ENCODE results near the gene CPSF6. TPM values are rescaled to one million over a fixed set of nuclear protein-coding genes. Genes with fewer than 3 reads are reported as not detected.

Gene CPSF6
- total and polyA plus RNA-seq, 4 donors, result 16.9 to 147 (median 32.9) TPM

DNA sequence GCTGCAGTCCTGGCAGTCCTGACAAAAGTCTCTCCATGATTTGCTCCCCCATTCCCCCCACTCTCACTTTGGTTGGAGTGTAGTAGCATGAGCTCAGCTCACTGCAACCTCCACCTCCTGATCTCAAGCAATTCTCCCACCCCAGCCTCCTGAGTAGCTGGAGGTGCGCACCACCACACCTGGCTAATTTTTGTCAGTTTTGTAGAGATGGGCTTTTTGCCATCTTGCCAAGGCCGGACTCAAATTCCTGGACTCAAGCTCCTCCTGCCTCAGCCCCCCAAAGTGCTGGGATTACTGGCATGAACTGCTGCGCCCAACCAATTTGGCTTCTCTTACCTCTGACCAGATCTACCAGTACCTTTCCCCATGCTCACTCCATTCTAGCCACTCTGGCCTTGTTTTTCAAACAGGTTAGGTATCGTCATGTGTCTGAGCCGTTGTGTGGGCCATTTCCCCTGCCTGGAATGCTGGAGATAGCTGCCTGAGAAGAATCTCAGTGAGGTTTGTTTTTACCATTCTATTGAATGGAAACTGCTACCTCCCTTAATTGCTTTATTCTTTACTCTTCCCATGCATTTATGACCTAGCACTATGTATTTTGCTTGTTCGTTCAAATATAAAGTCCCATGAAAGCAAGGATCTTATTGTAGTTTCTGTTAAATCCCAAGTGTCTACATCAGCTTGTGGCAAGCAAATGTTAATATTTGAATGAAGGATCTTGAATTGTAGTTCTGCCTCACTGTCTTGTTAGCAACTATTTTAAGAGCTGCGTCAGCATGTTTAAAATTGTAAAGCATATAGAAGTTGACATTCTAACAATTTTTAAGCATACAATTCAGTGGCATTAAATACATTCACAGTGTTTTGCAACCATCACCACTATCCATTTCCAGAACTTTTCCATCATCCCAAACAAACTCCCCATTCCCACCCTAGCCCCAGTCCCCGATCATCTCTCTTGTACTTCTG, 39.7 kb downstream of the CPSF6 start:
- no peak overlapping the region for H3K27ac ChIP-seq (ENCODE audit: low read depth in 1 of 2, low read length in 1 of 2)
- H3K27me3 ChIP-seq (ENCODE audit: control insufficient read depth in 3 of 3, insufficient read depth in 3 of 3, low read length in 2 of 3), result peaks cover 0 to 4% (median 0%) of the 10 kb centered on the region in 3 donors
- TF ChIP-seq CTCF (IDR thresholded peaks at IDR 0.05; ENCODE audit: control extremely low read depth, extremely low read depth), result no peak
- H3K9ac ChIP-seq (ENCODE audit: insufficient read depth in 1 of 2, low read length in 2 of 2), result no peak overlapping the region
- no peak overlapping the region for H3K4me3 ChIP-seq
- ATAC-seq (ENCODE audit: insufficient read depth, low FRiP score), result no peak
- DNase-seq, result no peak
- no peaks in the 10 kb centered on the region for H3K36me3 ChIP-seq (ENCODE audit: control insufficient read depth in 4 of 4, insufficient read depth in 4 of 4, low read length in 4 of 4)
- peaks cover 0 to 20% (median 1%) of the 10 kb centered on the region in 5 donors for H3K4me1 ChIP-seq (ENCODE audit: control insufficient read depth in 5 of 5, insufficient read depth in 5 of 5, low read length in 5 of 5)
- H3K9me3 ChIP-seq (ENCODE audit: control insufficient read depth in 4 of 4, insufficient read depth in 3 of 4, low read length in 3 of 4), result no peaks in the 10 kb centered on the region
- WGBS, 2 donors, result 89 to 91% methylated on average over 8 of the region's 8 CpGs

GRCh38 chr12:69284131-69284530, 44.8 kb downstream of the CPSF6 start:
- H3K9me3 ChIP-seq (ENCODE audit: control insufficient read depth in 4 of 4, insufficient read depth in 3 of 4, low read length in 3 of 4), result no peaks in the 10 kb centered on the region
- no peak overlapping the region for H3K9ac ChIP-seq (ENCODE audit: insufficient read depth in 1 of 2, low read length in 2 of 2)
- peak; percentile 80 to 87 (median 84) for DNase-seq
- H3K4me1 ChIP-seq (ENCODE audit: control insufficient read depth in 5 of 5, insufficient read depth in 5 of 5, low read length in 5 of 5), result peaks cover 0 to 7% (median 0%) of the 10 kb centered on the region in 5 donors
- peaks cover 0 to 6% (median 0%) of the 10 kb centered on the region in 3 donors for H3K27me3 ChIP-seq (ENCODE audit: control insufficient read depth in 3 of 3, insufficient read depth in 3 of 3, low read length in 2 of 3)
- WGBS, 2 donors, result 1 to 4% methylated on average over 19 of the region's 19 CpGs
- H3K36me3 ChIP-seq (ENCODE audit: control insufficient read depth in 4 of 4, insufficient read depth in 4 of 4, low read length in 4 of 4), result no peaks in the 10 kb centered on the region
- H3K27ac ChIP-seq (ENCODE audit: low read depth in 1 of 2, low read length in 1 of 2), result no peak overlapping the region
- H3K4me3 ChIP-seq, result peak overlapping the region; percentile 21
- peak; percentile 70 for ATAC-seq (ENCODE audit: insufficient read depth, low FRiP score)
- no peak for TF ChIP-seq CTCF (IDR thresholded peaks at IDR 0.05; ENCODE audit: control extremely low read depth, extremely low read depth)

DNA sequence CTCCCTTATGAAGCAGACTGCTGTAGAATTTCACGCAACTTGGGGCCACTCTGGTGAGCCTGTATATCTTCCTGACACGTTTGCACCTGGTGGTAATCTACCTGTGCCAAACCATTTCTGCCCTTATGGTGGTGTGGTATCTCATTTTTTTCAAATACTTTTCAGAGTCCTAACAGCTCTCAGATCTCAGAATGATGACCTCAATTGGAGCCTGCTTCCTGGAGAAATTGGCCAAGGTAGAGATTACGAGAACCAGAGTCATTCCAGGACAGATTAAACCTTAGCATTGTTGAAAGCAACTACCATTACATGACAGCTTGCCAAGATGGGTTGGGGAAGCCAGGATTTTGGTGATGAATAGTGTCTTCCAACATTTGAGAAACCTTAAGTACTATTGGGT, 48.2 kb downstream of the CPSF6 start:
- WGBS, 2 donors, result 65 to 72% methylated on average over 3 of the region's 3 CpGs
- H3K27me3 ChIP-seq (ENCODE audit: control insufficient read depth in 3 of 3, insufficient read depth in 3 of 3, low read length in 2 of 3), result peaks cover 0 to 6% (median 0%) of the 10 kb centered on the region in 3 donors
- ATAC-seq (ENCODE audit: insufficient read depth, low FRiP score) (no peak), DNase-seq (no peak)
- peaks cover 0 to 7% (median 0%) of the 10 kb centered on the region in 5 donors for H3K4me1 ChIP-seq (ENCODE audit: control insufficient read depth in 5 of 5, insufficient read depth in 5 of 5, low read length in 5 of 5)
- no peaks in the 10 kb centered on the region for H3K36me3 ChIP-seq (ENCODE audit: control insufficient read depth in 4 of 4, insufficient read depth in 4 of 4, low read length in 4 of 4)
- TF ChIP-seq CTCF (IDR thresholded peaks at IDR 0.05; ENCODE audit: control extremely low read depth, extremely low read depth), result no peak
- H3K9me3 ChIP-seq (ENCODE audit: control insufficient read depth in 4 of 4, insufficient read depth in 3 of 4, low read length in 3 of 4), result no peaks in the 10 kb centered on the region
- no peak overlapping the region for H3K9ac ChIP-seq (ENCODE audit: insufficient read depth in 1 of 2, low read length in 2 of 2)
- no peak overlapping the region for H3K4me3 ChIP-seq
- no peak overlapping the region for H3K27ac ChIP-seq (ENCODE audit: low read depth in 1 of 2, low read length in 1 of 2)

Data from lung (tissue), 12 donors.